B cell (primary cell): ENCODE data around the gene TTC28. TPM values are rescaled to one million over a fixed set of nuclear protein-coding genes. Genes with fewer than 3 reads are reported as not detected.
"Not testable (repeated sequence)": the region's sequence is repeated elsewhere in the genome, so short reads cannot be mapped to it uniquely, and the experiment has no call there.

Experiments used
- ATAC-seq: fragments of 200-7000 bp; cut with Tn5 transposase; one replicate; pipeline ENCODE4 v1.10.0; 2021; ENCODE audit warnings: low read depth, mild to moderate bottlenecking, moderate number of reproducible peaks, moderate library complexity
- CTCF ChIA-PET: fragments of 350-600 bp; sonication (Branson Sonifier 250); formaldehyde crosslinking; loops from one replicate; lab custom pipeline; 2021; ENCODE audit warnings: antibody characterized with exemption, inconsistent platforms; lab: Charles Lee
- POLR2A ChIA-PET: fragments of 350-600 bp; sonication (Branson Sonifier 250); formaldehyde crosslinking; loops from one replicate; lab custom pipeline; 2021; ENCODE audit warnings: antibody characterized with exemption; lab: Charles Lee
- DNase-seq: peaks from one replicate; pipeline ENCODE4 v3.0.0; 2013
- H2AFZ ChIP-seq: 2 replicates; pipeline ENCODE4 v1.6.1; 2012; ENCODE audit warnings: mild to moderate bottlenecking, low read depth, low read length; ENCODE audit not compliant: insufficient read depth, poor library complexity, severe bottlenecking
- H3K27ac ChIP-seq, 2 donors: 1 replicate in 1 of 2; 2 replicates in 1 of 2; pipeline ENCODE4 v1.5.1; 2012 to 2013; ENCODE audit warnings: low read length in 2 of 2, mild to moderate bottlenecking in 2 of 2, moderate library complexity in 1 of 2
- H3K27me3 ChIP-seq, 4 experiments: fragments of 200-600 bp in 1 of 4; sonication (generic) in 1 of 4; replicated peaks in 1 of 4; 1 replicate in 2 of 4; 2 replicates in 2 of 4; pipeline versions ENCODE4 v1.6.1 to v1.7.0; 2013 to 2016; ENCODE audit warnings: low read length in 3 of 4, mild to moderate bottlenecking in 2 of 4, mixed read lengths in 1 of 4, moderate library complexity in 1 of 4; ENCODE audit not compliant: insufficient read depth in 4 of 4, control insufficient read depth in 3 of 4; ENCODE audit errors: control extremely low read depth in 1 of 4
- H3K36me3 ChIP-seq, 2 experiments: replicated peaks in 1 of 2; 1 replicate in 1 of 2; 2 replicates in 1 of 2; pipeline versions ENCODE4 v1.6.1 to v1.7.1; 2013; ENCODE audit warnings: low read length in 1 of 2; ENCODE audit not compliant: insufficient read depth in 2 of 2, control insufficient read depth in 1 of 2; ENCODE audit errors: control extremely low read depth in 1 of 2, extremely low read depth in 1 of 2
- H3K4me1 ChIP-seq, 2 donors: fragments of 200-600 bp in 1 of 2; sonication (generic) in 1 of 2; 1 replicate in 1 of 2; 2 replicates in 1 of 2; pipeline versions ENCODE4 v1.5.1 to v1.6.1; 2013 to 2017; ENCODE audit warnings: low read length in 2 of 2; ENCODE audit not compliant: control insufficient read depth in 2 of 2, insufficient read depth in 2 of 2
- H3K4me2 ChIP-seq: replicated peaks from 2 replicates; pipeline ENCODE3; 2012; ENCODE audit warnings: mild to moderate bottlenecking, low read depth, low read length; ENCODE audit not compliant: poor library complexity, severe bottlenecking
- H3K4me3 ChIP-seq, 5 experiments: fragments of 200-600 bp in 1 of 5; sonication (generic) in 1 of 5; 1 replicate in 3 of 5; 2 replicates in 2 of 5; pipeline versions ENCODE4 v1.5.1 to v1.7.0; 2011 to 2016; ENCODE audit warnings: low read length in 4 of 5, mild to moderate bottlenecking in 4 of 5, low read depth in 2 of 5, control low read depth in 1 of 5, moderate library complexity in 1 of 5; ENCODE audit not compliant: insufficient read depth in 1 of 5; ENCODE audit errors: control extremely low read depth in 1 of 5, extremely low read depth in 1 of 5
- H3K79me2 ChIP-seq: fragments of 200-600 bp; sonication (generic); one replicate; pipeline ENCODE4 v1.6.0; 2016; ENCODE audit warnings: low read length; ENCODE audit not compliant: control insufficient read depth, insufficient read depth
- H3K9ac ChIP-seq: fragments of 200-600 bp; sonication (generic); 2 replicates; pipeline ENCODE4 v1.6.1; 2017; ENCODE audit warnings: mild to moderate bottlenecking, low read length, moderate library complexity
- H3K9me3 ChIP-seq, 3 donors: one replicate each; pipeline versions ENCODE4 v1.6.1 to v1.7.1; 2013; ENCODE audit warnings: low read length in 2 of 3; ENCODE audit not compliant: control insufficient read depth in 2 of 3, insufficient read depth in 1 of 3; ENCODE audit errors: control extremely low read depth in 1 of 3
- H4K20me1 ChIP-seq: 2 replicates; pipeline ENCODE4 v1.6.0; 2012; ENCODE audit warnings: mild to moderate bottlenecking, low read length; ENCODE audit not compliant: insufficient read depth, control insufficient read depth, poor library complexity, severe bottlenecking
- H3K27ac Mint-ChIP-seq: one replicate; pipeline ENCODE4 v1.8.0; 2021; ENCODE audit warnings: mixed read lengths
- H3K27me3 Mint-ChIP-seq: one replicate; pipeline ENCODE4 v1.8.0; 2021; ENCODE audit warnings: mixed read lengths
- H3K4me1 Mint-ChIP-seq: one replicate; pipeline ENCODE4 v1.8.0; 2021; ENCODE audit warnings: mixed read lengths
- H3K4me3 Mint-ChIP-seq: one replicate; pipeline ENCODE4 v1.8.0; 2021; ENCODE audit warnings: mixed read lengths
- H3K9me3 Mint-ChIP-seq: one replicate; pipeline ENCODE4 v1.8.0; 2022; ENCODE audit warnings: mixed read lengths; ENCODE audit not compliant: insufficient read depth
- EZH2 ChIP-seq: IDR thresholded peaks from 2 replicates; pipeline ENCODE4 v1.6.1; 2012; ENCODE audit warnings: borderline replicate concordance, low read depth, mild to moderate bottlenecking, moderate library complexity, low read length; ENCODE audit not compliant: insufficient read depth, poor library complexity, severe bottlenecking
- WGBS: methylation state at CpG from one replicate; pipeline ENCODE4 v1.1.5; 2013; ENCODE audit warnings: missing lambda C conversion rate; ENCODE audit not compliant: insufficient coverage; 5-methylcytosine and 5-hydroxymethylcytosine counted together
- intact Hi-C: fragments of 100-400 bp; cut with micrococcal nuclease; formaldehyde crosslinking; loops from one replicate; pipeline ENCODE4 v1.10.0; 2022
- polyA plus RNA-seq: library from polyadenylated mRNA; depleted of rRNA; stranded (reverse); fragments of >200 nt; gene quantifications from 2 replicates; pipeline ENCODE4 v1.2.3, GENCODE V29; 2012
- total RNA-seq, 2 donors: library from RNA; stranded (reverse); fragments of 120-200 nt in 1 of 2; gene quantifications; 1 replicate in 1 of 2; 2 replicates in 1 of 2; pipeline versions ENCODE4 v1.2.3 to v1.2.4, GENCODE V29; 2013 to 2022
- TF ChIP-seq, protein P1 (sequence below): fragments of 200-600 bp; IDR thresholded peaks from one replicate; pipeline ENCODE4 v1.8.0; 2022; ENCODE audit warnings: antibody characterized with exemption, mild to moderate bottlenecking

The TTC28 gene
- total and polyA plus RNA-seq, 2 donors (not counting 1 experiment from before 2014, with no cell fraction given) = 4.5 to 7.3 TPM

DNA sequence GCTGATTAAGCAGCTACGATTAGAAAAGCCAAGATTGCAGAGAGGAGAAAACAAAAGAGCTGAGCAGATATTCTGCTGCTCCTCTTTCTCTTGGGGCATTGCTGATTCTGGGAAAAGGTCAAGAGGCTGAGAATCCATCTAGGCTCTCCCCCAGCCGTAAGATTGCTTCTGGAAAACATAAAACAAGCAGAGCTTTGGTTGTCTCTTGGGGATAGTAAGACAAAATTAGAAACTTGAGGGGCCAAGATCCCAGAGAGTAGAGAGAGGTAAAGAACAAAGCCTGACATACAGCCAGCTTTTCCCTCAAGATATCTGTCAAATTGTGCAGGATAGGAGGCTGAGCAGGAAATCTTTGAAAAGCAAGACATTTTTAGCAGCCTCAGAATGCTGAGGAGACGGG is 158.2 kb downstream of the TTC28 start:
- WGBS = 100% methylated on average over 3 of the region's 3 CpGs
- H2AFZ ChIP-seq = no peak overlapping the region
- H3K36me3 ChIP-seq = no peaks in the 10 kb centered on the region
- no peak overlapping the region for H3K4me2 ChIP-seq
- no peaks in the 10 kb centered on the region for H3K79me2 ChIP-seq
- Mint-ChIP-seq H3K4me1 (no peaks in the 10 kb centered on the region), H3K4me3 (no peak overlapping the region), H3K27me3 (peaks cover 16% of the 10 kb centered on the region), H3K27ac (no peak overlapping the region), H3K9me3 (no peaks in the 10 kb centered on the region)
- ChIA-PET CTCF (no interaction called here), POLR2A (no interaction called here)
- no peaks in the 10 kb centered on the region for H3K27me3 ChIP-seq
- intact Hi-C loops = no loop called here
- H3K4me1 ChIP-seq = no peaks in the 10 kb centered on the region
- no peak overlapping the region for H3K9ac ChIP-seq
- ATAC-seq = no peak
- no peaks in the 10 kb centered on the region for H3K9me3 ChIP-seq
- no peak for DNase-seq
- H3K27ac ChIP-seq = no peak overlapping the region
- H4K20me1 ChIP-seq = no peaks in the 10 kb centered on the region
- H3K4me3 ChIP-seq = no peak overlapping the region
- TF ChIP-seq, protein P1, sequence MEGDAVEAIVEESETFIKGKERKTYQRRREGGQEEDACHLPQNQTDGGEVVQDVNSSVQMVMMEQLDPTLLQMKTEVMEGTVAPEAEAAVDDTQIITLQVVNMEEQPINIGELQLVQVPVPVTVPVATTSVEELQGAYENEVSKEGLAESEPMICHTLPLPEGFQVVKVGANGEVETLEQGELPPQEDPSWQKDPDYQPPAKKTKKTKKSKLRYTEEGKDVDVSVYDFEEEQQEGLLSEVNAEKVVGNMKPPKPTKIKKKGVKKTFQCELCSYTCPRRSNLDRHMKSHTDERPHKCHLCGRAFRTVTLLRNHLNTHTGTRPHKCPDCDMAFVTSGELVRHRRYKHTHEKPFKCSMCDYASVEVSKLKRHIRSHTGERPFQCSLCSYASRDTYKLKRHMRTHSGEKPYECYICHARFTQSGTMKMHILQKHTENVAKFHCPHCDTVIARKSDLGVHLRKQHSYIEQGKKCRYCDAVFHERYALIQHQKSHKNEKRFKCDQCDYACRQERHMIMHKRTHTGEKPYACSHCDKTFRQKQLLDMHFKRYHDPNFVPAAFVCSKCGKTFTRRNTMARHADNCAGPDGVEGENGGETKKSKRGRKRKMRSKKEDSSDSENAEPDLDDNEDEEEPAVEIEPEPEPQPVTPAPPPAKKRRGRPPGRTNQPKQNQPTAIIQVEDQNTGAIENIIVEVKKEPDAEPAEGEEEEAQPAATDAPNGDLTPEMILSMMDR = no peak
- no peak for TF ChIP-seq EZH2

DNA sequence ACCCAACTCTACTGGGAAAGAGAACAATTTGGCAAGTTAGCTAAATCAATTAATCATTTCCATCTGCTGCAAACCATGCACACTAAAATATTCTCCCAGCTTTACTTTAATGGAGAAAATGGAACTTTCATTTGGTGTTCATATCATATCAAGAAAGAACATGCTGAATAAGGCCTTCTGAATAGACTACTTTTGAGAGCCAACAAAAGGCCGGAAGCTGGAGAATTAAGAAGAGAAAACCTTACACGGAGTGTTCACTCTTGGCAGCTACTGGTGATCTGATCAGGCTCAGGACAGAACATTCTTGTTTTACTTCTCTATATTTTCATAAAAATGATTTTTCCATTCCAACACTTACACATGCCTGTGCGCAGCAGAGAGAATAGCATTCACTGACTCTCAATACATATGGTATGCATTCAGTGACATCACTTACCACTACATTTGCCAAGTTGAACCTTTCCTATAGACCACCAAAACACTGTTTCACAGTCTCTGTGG is 165.3 kb downstream of the TTC28 start:
- no peak overlapping the region for H3K9ac ChIP-seq

DNA sequence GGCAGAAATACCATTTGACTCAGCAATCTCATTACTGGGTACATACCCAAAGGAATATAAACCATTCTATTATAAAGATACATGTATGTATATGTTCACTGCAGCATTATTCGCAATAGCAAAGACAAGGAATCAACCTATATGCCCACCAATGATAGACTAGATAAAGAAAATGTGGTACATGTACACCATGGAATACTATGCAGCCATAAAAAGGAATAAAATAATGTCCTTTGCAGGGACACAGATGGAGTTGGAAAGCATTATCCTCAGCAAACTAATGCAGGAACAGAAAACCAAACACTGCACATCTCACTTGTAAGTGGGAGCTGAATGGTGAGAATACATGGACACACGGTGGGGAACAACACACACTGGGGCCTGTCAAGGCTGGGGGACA is 167.3 kb downstream of the TTC28 start:
- POLR2A ChIA-PET, H3K27ac Mint-ChIP-seq: not testable (repeated sequence)

More for the DNA sequence above, 165.3 kb downstream of the TTC28 start:
- peaks cover 10% of the 10 kb centered on the region for H3K27me3 Mint-ChIP-seq
- 100% methylated on average over 3 of the region's 3 CpGs for WGBS
- no peaks in the 10 kb centered on the region for H3K4me1 ChIP-seq
- H3K36me3 ChIP-seq = no peaks in the 10 kb centered on the region
- no peak overlapping the region for H3K4me3 Mint-ChIP-seq
- no peak overlapping the region for H3K27ac ChIP-seq
- intact Hi-C loops = no loop called here
- H3K9me3 ChIP-seq = peaks cover 0 to 3% (median 0%) of the 10 kb centered on the region in 3 donors
- ATAC-seq = no peak
- H2AFZ ChIP-seq = no peak overlapping the region
- H3K79me2 ChIP-seq = no peaks in the 10 kb centered on the region
- no peak overlapping the region for H3K4me3 ChIP-seq
- TF ChIP-seq EZH2 = no peak
- TF ChIP-seq, protein P1 = no peak
- no peak overlapping the region for H3K27ac Mint-ChIP-seq
- H3K9me3 Mint-ChIP-seq = peaks cover 13% of the 10 kb centered on the region
- ChIA-PET POLR2A (no interaction called here), CTCF (no interaction called here)
- H3K4me1 Mint-ChIP-seq = no peaks in the 10 kb centered on the region
- no peaks in the 10 kb centered on the region for H3K27me3 ChIP-seq
- no peaks in the 10 kb centered on the region for H4K20me1 ChIP-seq
- no peak overlapping the region for H3K4me2 ChIP-seq
- DNase-seq = no peak

More for the DNA sequence above, 167.3 kb downstream of the TTC28 start:
- H2AFZ ChIP-seq, H3K27me3 Mint-ChIP-seq, H3K4me1 ChIP-seq, H3K4me1 Mint-ChIP-seq, H3K9ac ChIP-seq, DNase-seq, H3K4me3 Mint-ChIP-seq, intact Hi-C loops, H4K20me1 ChIP-seq, H3K27me3 ChIP-seq, H3K4me2 ChIP-seq, H3K4me3 ChIP-seq, H3K9me3 ChIP-seq, H3K79me2 ChIP-seq, H3K27ac ChIP-seq, H3K36me3 ChIP-seq, ATAC-seq: not testable (repeated sequence)
- 100% methylated on average over 1 of the region's 2 CpGs for WGBS
- CTCF ChIA-PET = interaction anchor here (0.7 kb wide), 1 partner anchor 8 kb away, joined by 3 read pairs; no protein-coding TSS in a partner anchor
- peaks cover 18% of the 10 kb centered on the region for H3K9me3 Mint-ChIP-seq
